ENCODE data around the gene MED14. TPM values are rescaled to one million over a fixed set of nuclear protein-coding genes. Genes with fewer than 3 reads are reported as not detected.

Gene MED14
- total RNA-seq, 2 donors from 2014 or later, result 16.1 to 22.1 TPM

- no peaks in the 10 kb centered on the region for H3K27me3 ChIP-seq
- DNase-seq (ENCODE audit: low spot score), result no peak
- TF ChIP-seq CTCF (IDR thresholded peaks at IDR 0.05), result no peak
- H3K4me3 ChIP-seq, result no peak overlapping the region
- H3K9me3 ChIP-seq, result peaks cover 0 to 4% of the 10 kb centered on the region in 2 donors
- no peak overlapping the region for H3K27ac ChIP-seq
- H3K4me1 ChIP-seq, result no peaks in the 10 kb centered on the region
- peaks cover 2% of the 10 kb centered on the region for H3K36me3 ChIP-seq
Observed at GRCh38 chrX:40719218-40719617, 16.1 kb downstream of the MED14 start.

GRCh38 chrX:40709395-40709794 lies 25.9 kb downstream of the MED14 start:
- Histone ChIP-seq H3K27me3 (no peaks in the 10 kb centered on the region), H3K36me3 (peaks cover 19% of the 10 kb centered on the region), H3K27ac (no peak overlapping the region), H3K4me1 (no peaks in the 10 kb centered on the region), H3K4me3 (no peak overlapping the region), H3K9me3 (no peaks in the 10 kb centered on the region)
- no peak for TF ChIP-seq CTCF (IDR thresholded peaks at IDR 0.05)
- DNase-seq (ENCODE audit: low spot score), result no peak

- Histone ChIP-seq H3K27ac (no peak overlapping the region), H3K9me3 (no peaks in the 10 kb centered on the region), H3K27me3 (no peaks in the 10 kb centered on the region), H3K4me1 (no peaks in the 10 kb centered on the region), H3K36me3 (no peaks in the 10 kb centered on the region), H3K4me3 (no peak overlapping the region)
- no peak for DNase-seq (ENCODE audit: low spot score)
- no peak for TF ChIP-seq CTCF (IDR thresholded peaks at IDR 0.05)
Observed at GRCh38 chrX:40705658-40706312, 29.6 kb downstream of the MED14 start.

GRCh38 chrX:40700640-40701342 lies 34.6 kb downstream of the MED14 start:
- Histone ChIP-seq H3K4me3 (no peak overlapping the region), H3K27ac (no peak overlapping the region), H3K36me3 (no peaks in the 10 kb centered on the region), H3K9me3 (peaks cover 0 to 14% of the 10 kb centered on the region in 2 donors), H3K27me3 (no peaks in the 10 kb centered on the region), H3K4me1 (no peaks in the 10 kb centered on the region)
- no peak for TF ChIP-seq CTCF (IDR thresholded peaks at IDR 0.05)
- no peak for DNase-seq (ENCODE audit: low spot score)

GRCh38 chrX:40698851-40699250 lies 36.5 kb downstream of the MED14 start:
- Histone ChIP-seq H3K9me3 (peaks cover 0 to 14% of the 10 kb centered on the region in 2 donors), H3K4me3 (no peak overlapping the region), H3K4me1 (no peaks in the 10 kb centered on the region), H3K27ac (no peak overlapping the region), H3K27me3 (no peaks in the 10 kb centered on the region), H3K36me3 (peaks cover 4% of the 10 kb centered on the region)
- DNase-seq (ENCODE audit: low spot score), result no peak
- no peak for TF ChIP-seq CTCF (IDR thresholded peaks at IDR 0.05)
